SH-SY5Y (cell line): ENCODE data around the gene GRID2.

Experiments
- GATA2 ChIP-seq: IDR thresholded peaks from 2 replicates; pipeline ENCODE4 v1.6.1; 2011; ENCODE audit warnings: mild to moderate bottlenecking, low read depth, low read length
- GATA3 ChIP-seq: IDR thresholded peaks from 2 replicates; pipeline ENCODE4 v1.6.1; 2011; ENCODE audit warnings: low read depth, mild to moderate bottlenecking, low read length, moderate library complexity

Gene GRID2

GRCh38 chr4:93791570-93792195 is 1487.9 kb downstream of the GRID2 start:
- TF ChIP-seq GATA3 (no peak), GATA2 (no peak)

GRCh38 chr4:93802045-93802444 is 1498.3 kb downstream of the GRID2 start:
- TF ChIP-seq GATA2 (no peak), GATA3 (no peak)

GRCh38 chr4:93809773-93810172 is 1506.0 kb downstream of the GRID2 start:
- no peak for TF ChIP-seq GATA3
- TF ChIP-seq GATA2, result no peak

GRCh38 chr4:93810340-93810992 is 1506.7 kb downstream of the GRID2 start:
- TF ChIP-seq GATA2 (no peak), GATA3 (no peak)

GRCh38 chr4:93813092-93813491 is 1509.3 kb downstream of the GRID2 start:
- TF ChIP-seq GATA3 (no peak), GATA2 (no peak)

GRCh38 chr4:93814141-93814540 is 1510.4 kb downstream of the GRID2 start:
- TF ChIP-seq GATA2 (no peak), GATA3 (no peak)

- TF ChIP-seq GATA2 (no peak), GATA3 (no peak)
Measured at GRCh38 chr4:93814722-93815121, 1511.0 kb downstream of the GRID2 start.
